Thoracic aorta (tissue), 2 donors: ENCODE data around the gene CHD1. TPM values are rescaled to one million over a fixed set of nuclear protein-coding genes. Genes with fewer than 3 reads are reported as not detected.

ENCODE experiments used
- ATAC-seq: fragments of 150-250 bp; one replicate; pipeline ENCODE4 v1.8.0; 2017; ENCODE audit warnings: low read depth; ENCODE audit not compliant: insufficient number of reproducible peaks, low FRiP score
- DNase-seq: peaks from one replicate; pipeline ENCODE4 v3.0.0-alpha.2; 2020; ENCODE audit warnings: low spot score
- H3K27ac ChIP-seq, 2 donors: fragments of 200-600 bp; sonication (generic); 1 replicate in 1 of 2; 2 replicates in 1 of 2; pipeline ENCODE4 v1.5.1; 2016; ENCODE audit warnings: mild to moderate bottlenecking in 2 of 2, moderate library complexity in 2 of 2
- H3K27me3 ChIP-seq: fragments of 200-600 bp; sonication (generic); replicated peaks from 2 replicates; pipeline ENCODE4 v1.6.0; 2016; ENCODE audit warnings: mild to moderate bottlenecking; ENCODE audit not compliant: insufficient read depth
- H3K36me3 ChIP-seq: fragments of 200-600 bp; sonication (generic); one replicate; pipeline ENCODE4 v1.5.1; 2016
- H3K4me1 ChIP-seq, 2 donors: fragments of 200-600 bp; sonication (generic); 1 replicate in 1 of 2; 2 replicates in 1 of 2; pipeline versions ENCODE4 v1.5.1 to v1.6.0; 2016; ENCODE audit warnings: low read depth in 2 of 2, mild to moderate bottlenecking in 1 of 2; ENCODE audit not compliant: control insufficient read depth in 1 of 2
- H3K4me3 ChIP-seq: fragments of 200-600 bp; sonication (generic); 2 replicates; pipeline ENCODE4 v1.5.1; 2016; ENCODE audit warnings: mild to moderate bottlenecking
- H3K9me3 ChIP-seq: fragments of 200-600 bp; sonication (generic); 2 replicates; pipeline ENCODE4 v1.5.1; 2016
- total RNA-seq, 2 donors: library from RNA; depleted of rRNA; stranded (reverse); fragments of >200 nt; gene quantifications; one replicate each; pipeline versions ENCODE4 v1.1.0 to v1.2.3, GENCODE V29; 2016
- TF ChIP-seq, protein P1 (sequence below): fragments of 200-600 bp; sonication (generic); IDR thresholded peaks from one replicate; pipeline ENCODE4 v1.5.1; 2019; ENCODE audit warnings: antibody characterized with exemption

Gene CHD1
- total RNA-seq, 2 donors from 2014 or later, result 17.7 to 108 TPM

DNA sequence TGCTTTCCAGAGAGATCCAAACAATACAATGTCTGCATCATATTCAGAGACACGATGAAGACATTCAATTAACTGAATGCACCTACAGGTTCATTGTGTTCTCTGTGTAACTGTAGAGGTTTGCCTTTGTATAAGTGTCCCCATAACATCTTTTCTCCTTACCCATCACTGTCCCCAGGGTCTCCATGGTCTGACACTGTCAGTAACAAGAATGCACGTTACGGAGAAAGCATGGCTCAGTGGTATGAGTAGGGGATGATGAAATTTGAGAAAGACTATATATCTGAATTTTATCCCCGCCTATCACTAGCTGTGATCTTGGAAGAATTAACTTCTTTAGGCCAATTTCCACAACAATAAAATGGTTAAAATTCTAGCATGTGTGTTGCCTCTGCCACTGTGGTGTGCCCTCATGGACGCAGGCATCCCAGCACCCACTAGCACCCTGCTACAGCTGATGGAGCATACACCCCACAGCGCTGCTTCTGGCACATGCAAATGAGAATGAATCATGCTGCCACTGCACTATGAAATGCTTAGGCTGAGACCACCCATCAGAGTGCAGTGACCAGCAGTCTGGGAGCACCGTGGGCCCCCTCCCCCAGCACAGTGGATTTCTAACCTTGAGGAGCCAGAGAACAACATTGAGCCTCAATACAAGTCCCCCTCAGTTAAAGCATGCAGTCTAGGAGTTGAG is 101.1 kb downstream of the CHD1 start:
- Histone ChIP-seq H3K9me3 (no peaks in the 10 kb centered on the region), H3K27me3 (no peaks in the 10 kb centered on the region), H3K4me3 (no peak overlapping the region), H3K4me1 (no peaks in the 10 kb centered on the region), H3K27ac (no peak overlapping the region), H3K36me3 (no peaks in the 10 kb centered on the region)
- DNase-seq (no peak), ATAC-seq (no peak)
- TF ChIP-seq, protein P1, sequence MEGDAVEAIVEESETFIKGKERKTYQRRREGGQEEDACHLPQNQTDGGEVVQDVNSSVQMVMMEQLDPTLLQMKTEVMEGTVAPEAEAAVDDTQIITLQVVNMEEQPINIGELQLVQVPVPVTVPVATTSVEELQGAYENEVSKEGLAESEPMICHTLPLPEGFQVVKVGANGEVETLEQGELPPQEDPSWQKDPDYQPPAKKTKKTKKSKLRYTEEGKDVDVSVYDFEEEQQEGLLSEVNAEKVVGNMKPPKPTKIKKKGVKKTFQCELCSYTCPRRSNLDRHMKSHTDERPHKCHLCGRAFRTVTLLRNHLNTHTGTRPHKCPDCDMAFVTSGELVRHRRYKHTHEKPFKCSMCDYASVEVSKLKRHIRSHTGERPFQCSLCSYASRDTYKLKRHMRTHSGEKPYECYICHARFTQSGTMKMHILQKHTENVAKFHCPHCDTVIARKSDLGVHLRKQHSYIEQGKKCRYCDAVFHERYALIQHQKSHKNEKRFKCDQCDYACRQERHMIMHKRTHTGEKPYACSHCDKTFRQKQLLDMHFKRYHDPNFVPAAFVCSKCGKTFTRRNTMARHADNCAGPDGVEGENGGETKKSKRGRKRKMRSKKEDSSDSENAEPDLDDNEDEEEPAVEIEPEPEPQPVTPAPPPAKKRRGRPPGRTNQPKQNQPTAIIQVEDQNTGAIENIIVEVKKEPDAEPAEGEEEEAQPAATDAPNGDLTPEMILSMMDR, result no peak

DNA sequence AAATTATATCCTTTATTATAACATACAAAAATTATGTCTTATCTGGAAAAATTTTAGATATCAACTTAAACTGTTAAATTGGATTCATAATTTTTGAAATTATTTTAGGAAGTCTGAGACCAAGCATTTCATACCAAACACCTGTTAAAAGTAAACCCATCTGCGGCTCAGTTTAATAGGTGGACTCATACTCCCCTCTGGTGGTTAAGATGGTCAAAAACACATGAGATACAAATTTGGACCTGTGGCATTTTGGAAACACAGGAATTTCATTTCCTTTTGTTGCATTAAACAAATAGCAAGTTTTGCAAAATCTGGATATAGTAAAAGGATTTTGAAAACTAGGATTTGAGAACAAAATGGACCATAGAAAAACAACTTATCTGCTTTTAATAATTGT is 101.6 kb downstream of the CHD1 start:
- no peak for DNase-seq
- no peaks in the 10 kb centered on the region for H3K36me3 ChIP-seq
- no peaks in the 10 kb centered on the region for H3K4me1 ChIP-seq
- TF ChIP-seq, protein P1, result peak; percentile 37
- ATAC-seq, result no peak
- no peaks in the 10 kb centered on the region for H3K27me3 ChIP-seq
- no peak overlapping the region for H3K4me3 ChIP-seq
- H3K9me3 ChIP-seq, result no peaks in the 10 kb centered on the region
- H3K27ac ChIP-seq, result no peak overlapping the region

DNA sequence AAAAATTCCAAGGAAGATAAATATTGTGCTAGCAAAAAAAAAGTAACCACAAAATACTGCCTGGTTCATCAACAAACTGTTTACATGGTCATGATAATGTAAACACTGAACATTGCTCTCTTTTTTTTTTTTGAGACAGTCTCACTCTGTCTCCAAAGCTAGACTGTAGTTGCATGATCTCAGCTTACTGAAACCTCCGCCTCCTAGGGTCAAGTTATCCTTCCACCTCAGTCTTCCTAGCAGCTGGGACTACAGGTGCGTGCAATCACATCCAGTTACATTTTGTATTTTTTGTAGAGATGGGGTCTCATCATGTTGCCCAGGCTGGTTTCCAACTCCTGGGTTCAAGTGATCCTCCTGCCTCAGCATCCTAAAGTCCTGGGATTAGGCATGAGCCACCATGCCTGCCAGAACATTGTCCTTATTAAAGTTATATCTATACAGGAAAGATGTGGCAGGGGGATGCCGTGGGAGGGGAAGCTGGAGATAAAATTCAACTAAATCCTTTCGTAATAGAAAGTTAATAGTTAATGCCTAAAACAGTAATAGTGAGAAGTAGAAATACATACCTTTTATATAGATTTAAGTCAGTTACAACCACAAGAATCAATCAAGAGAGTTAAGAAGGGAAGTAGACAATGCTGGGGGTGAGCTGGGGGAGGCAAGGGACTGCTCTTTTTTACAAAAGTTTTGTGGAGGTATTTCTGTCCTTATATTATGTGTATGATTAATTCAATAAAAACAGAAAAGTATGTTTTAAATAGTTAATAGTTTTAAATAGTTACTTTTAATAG is 103.0 kb downstream of the CHD1 start:
- DNase-seq (no peak), ATAC-seq (no peak)
- Histone ChIP-seq H3K4me1 (no peaks in the 10 kb centered on the region), H3K4me3 (no peak overlapping the region), H3K27me3 (no peaks in the 10 kb centered on the region), H3K36me3 (no peaks in the 10 kb centered on the region), H3K27ac (no peak overlapping the region), H3K9me3 (peaks cover 4% of the 10 kb centered on the region)
- TF ChIP-seq, protein P1, result no peak

DNA sequence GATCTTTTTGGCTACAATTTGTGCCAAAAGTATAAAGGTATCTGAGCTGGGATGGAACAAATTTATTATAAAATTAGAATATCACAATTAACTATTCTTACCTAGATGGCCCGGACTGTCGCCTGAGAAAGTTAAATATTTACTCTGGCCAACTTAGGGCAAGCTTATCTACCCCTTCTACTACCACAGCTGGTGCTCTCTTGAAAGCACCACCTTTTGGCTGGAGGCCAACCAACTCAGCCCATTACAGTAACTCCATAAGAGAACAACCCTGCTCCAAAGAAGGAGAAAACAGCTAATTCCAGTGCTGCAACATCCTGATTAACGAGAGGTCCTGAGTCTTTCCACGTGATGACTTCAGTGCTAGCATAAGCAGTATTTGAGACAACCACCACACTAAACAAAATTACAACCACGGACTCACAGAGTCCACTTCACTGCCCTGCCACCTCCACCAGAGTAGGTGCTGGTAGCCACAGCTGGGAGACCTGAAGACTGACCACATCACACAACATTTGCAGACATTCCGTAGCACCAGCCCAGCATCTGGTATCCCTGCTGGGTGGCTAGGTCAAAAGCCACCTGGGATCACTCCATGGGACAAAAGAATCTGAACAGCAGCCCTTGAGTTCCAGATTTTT is 112.1 kb downstream of the CHD1 start:
- H3K27ac ChIP-seq, result no peak overlapping the region
- peaks cover 4% of the 10 kb centered on the region for H3K9me3 ChIP-seq
- H3K4me1 ChIP-seq, result no peaks in the 10 kb centered on the region
- H3K27me3 ChIP-seq, result no peaks in the 10 kb centered on the region
- H3K36me3 ChIP-seq, result no peaks in the 10 kb centered on the region
- TF ChIP-seq, protein P1, result no peak
- ATAC-seq, result no peak
- DNase-seq, result no peak
- H3K4me3 ChIP-seq, result no peak overlapping the region

DNA sequence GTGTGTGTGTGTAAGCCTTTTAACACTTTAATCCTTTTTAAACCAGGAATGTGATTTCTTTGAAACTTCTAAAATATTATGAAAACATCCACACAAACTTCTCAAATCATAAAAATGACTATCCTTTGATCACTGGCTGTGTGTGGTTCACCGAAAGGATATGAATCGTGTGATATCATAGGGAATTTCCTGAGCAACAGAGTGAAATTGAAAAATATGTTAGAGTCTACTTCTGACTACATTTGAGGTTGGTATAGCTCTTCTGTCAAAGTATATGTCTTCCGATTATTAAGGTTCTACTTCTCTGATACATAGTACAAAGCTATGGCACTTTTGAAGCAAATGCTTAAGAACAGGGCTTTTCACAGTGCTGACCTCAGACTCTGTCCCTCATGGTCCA is 115.1 kb downstream of the CHD1 start:
- no peaks in the 10 kb centered on the region for H3K27me3 ChIP-seq
- TF ChIP-seq, protein P1, result no peak
- H3K4me3 ChIP-seq, result no peak overlapping the region
- DNase-seq (no peak), ATAC-seq (no peak)
- H3K27ac ChIP-seq, result no peak overlapping the region
- no peaks in the 10 kb centered on the region for H3K4me1 ChIP-seq
- no peaks in the 10 kb centered on the region for H3K9me3 ChIP-seq
- no peaks in the 10 kb centered on the region for H3K36me3 ChIP-seq
